Esophagus muscularis mucosa (tissue), 4 donors: ENCODE data around the gene L3MBTL4.

Source experiments
- CTCF ChIP-seq, 3 experiments: fragments of 200-600 bp in 2 of 3; fragments of 450-650 bp in 1 of 3; sonication (generic) in 2 of 3; IDR thresholded peaks; one replicate each; pipeline ENCODE4 v1.5.1; 2017 to 2019; ENCODE audit warnings: antibody characterized with exemption in 3 of 3, mild to moderate bottlenecking in 2 of 3, moderate library complexity in 1 of 3
- EP300 ChIP-seq: sonication (generic); formaldehyde crosslinking; IDR thresholded peaks from one replicate; pipeline ENCODE4 v1.6.1; 2017; ENCODE audit warnings: antibody characterized with exemption
- POLR2A ChIP-seq: fragments of 450-650 bp; IDR thresholded peaks from one replicate; pipeline ENCODE4 v1.6.1; 2017; ENCODE audit warnings: antibody characterized with exemption, moderate library complexity, mild to moderate bottlenecking, low read depth
- POLR2AphosphoS5 ChIP-seq, 2 donors: sonication (generic); formaldehyde crosslinking; IDR thresholded peaks; one replicate each; pipeline ENCODE4 v1.6.1; 2017; ENCODE audit warnings: antibody characterized with exemption in 2 of 2

- TF ChIP-seq EP300 (no peak), CTCF (IDR thresholded peaks at IDR 0.05) (no peak), POLR2A (no peak), POLR2AphosphoS5 (IDR thresholded peaks at IDR 0.05) (no peak)
These were observed 391.9 kb downstream of the L3MBTL4 start for GRCh38 chr18:6022845-6023244.
